Muscle of leg (tissue), 11 donors: Measurements from ENCODE around the gene MYRF. TPM values are rescaled to one million over a fixed set of nuclear protein-coding genes. Genes with fewer than 3 reads are reported as not detected.

Experiments
- DNase-seq: peaks from one replicate; pipeline ENCODE4 v3.0.0; 2013
- H3K27ac ChIP-seq: one replicate; pipeline ENCODE4 v1.5.1; 2013; ENCODE audit warnings: mild to moderate bottlenecking, low read length, control low read depth
- H3K27me3 ChIP-seq: one replicate; pipeline ENCODE4 v1.6.1; 2013; ENCODE audit warnings: low read length; ENCODE audit not compliant: control insufficient read depth, insufficient read depth
- H3K36me3 ChIP-seq: one replicate; pipeline ENCODE4 v1.6.1; 2013; ENCODE audit warnings: low read length; ENCODE audit not compliant: control insufficient read depth, insufficient read depth
- H3K4me1 ChIP-seq: one replicate; pipeline ENCODE4 v1.6.1; 2013; ENCODE audit warnings: low read length; ENCODE audit not compliant: control insufficient read depth, insufficient read depth
- H3K4me3 ChIP-seq: one replicate; pipeline ENCODE4 v1.5.1; 2013; ENCODE audit warnings: low read length, control low read depth
- H3K9me3 ChIP-seq: replicated peaks from 2 replicates; pipeline ENCODE4 v1.6.1; 2013; ENCODE audit warnings: low read depth, low read length; ENCODE audit not compliant: control insufficient read depth
- WGBS: methylation state at CpG from one replicate; pipeline ENCODE4 v1.1.5; 2013; ENCODE audit warnings: missing lambda C conversion rate; ENCODE audit not compliant: insufficient coverage; 5-methylcytosine and 5-hydroxymethylcytosine counted together
- polyA plus RNA-seq, 8 donors: library from polyadenylated mRNA; unstranded; fragments of 120-200 nt; gene quantifications; one replicate each; pipeline versions ENCODE4 v1.2.1 to v1.2.3, GENCODE V29; 2013; ENCODE audit warnings: inconsistent platforms in 1 of 8, low replicate concordance in 1 of 8; ENCODE audit not compliant: insufficient read length in 8 of 8, insufficient read depth in 1 of 8
- total RNA-seq: library from RNA; stranded (reverse); fragments of 120-200 nt; gene quantifications from one replicate; pipeline ENCODE4 v1.2.4, GENCODE V29; 2013

Gene MYRF
- total and polyA plus RNA-seq, 9 donors = 0.49 to 3.3 (median 1.3) TPM

- DNase-seq = no peak
- peaks cover 6% of the 10 kb centered on the region for H3K4me1 ChIP-seq
- peaks cover 61% of the 10 kb centered on the region for H3K36me3 ChIP-seq
- no peaks in the 10 kb centered on the region for H3K27me3 ChIP-seq
- no peak overlapping the region for H3K27ac ChIP-seq
- no peak overlapping the region for H3K4me3 ChIP-seq
- H3K9me3 ChIP-seq = no peaks in the 10 kb centered on the region
- 44% methylated on average over 1 of the region's 6 CpGs for WGBS
Observed at GRCh38 chr11:61802605-61803004, 50.2 kb downstream of the MYRF start.

DNA sequence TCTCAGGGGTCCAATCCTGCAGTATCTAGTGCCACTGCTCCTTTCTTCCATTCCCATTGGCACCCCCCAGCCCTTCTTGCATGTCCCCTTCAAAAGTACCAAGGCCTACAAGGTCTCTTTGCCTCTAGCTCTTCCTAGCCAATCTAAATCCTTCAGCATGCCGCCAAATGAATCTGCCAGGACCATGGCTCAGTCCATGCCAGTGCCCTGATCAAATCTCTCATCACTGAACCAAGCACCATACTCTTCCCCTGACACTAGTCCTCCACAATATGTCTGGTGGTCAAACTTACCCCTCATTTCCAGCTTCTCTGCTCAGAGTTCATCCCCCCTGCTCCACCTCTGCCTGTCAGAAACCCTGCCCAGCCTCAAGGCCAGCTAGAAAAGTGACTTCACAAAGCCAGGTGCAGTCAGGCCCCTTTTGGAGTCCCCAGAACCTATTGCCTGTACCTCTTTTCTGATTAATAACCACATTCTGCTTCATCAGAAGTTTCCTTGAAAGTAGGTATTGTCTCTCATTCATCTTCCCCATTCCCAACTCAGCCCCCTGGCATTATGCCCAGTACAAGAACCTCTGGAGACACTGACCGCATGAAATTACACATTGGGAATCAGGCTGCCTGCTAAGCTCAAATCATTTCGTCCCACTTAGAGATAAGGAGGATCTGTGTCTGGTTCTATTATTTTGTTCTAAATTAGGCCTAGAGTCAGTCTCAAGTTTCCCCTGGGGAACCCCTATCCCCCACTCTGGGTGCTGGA lies 51.6 kb downstream of the MYRF start:
- DNase-seq = no peak
- Histone ChIP-seq H3K9me3 (no peaks in the 10 kb centered on the region), H3K27ac (peak overlapping the region; percentile 51), H3K4me3 (no peak overlapping the region), H3K4me1 (peaks cover 6% of the 10 kb centered on the region), H3K36me3 (peaks cover 72% of the 10 kb centered on the region), H3K27me3 (no peaks in the 10 kb centered on the region)
- 100% methylated on average over 1 of the region's 3 CpGs for whole genome bisulfite sequencing

DNA sequence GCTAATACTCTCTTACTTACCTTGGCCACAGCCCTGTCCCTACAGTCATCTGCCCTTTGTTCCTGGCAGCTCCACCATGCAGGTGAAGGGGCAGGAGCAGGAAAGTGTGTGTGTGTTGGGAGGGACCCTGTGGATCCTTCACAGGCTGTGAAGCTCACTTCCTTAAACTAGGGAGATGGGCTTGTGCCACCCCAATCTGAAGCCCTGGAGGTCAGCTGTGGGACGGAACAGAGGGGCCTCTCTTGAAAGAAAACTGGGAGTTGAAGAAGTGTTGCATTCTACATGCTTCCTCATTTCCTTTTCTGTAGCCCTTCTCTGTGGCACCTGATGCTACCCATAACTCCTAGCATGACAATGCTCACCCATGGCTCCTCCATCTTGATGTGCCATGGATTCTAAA lies 52.7 kb downstream of the MYRF start:
- Histone ChIP-seq H3K36me3 (peaks cover 75% of the 10 kb centered on the region), H3K4me1 (peaks cover 6% of the 10 kb centered on the region), H3K9me3 (no peaks in the 10 kb centered on the region), H3K27ac (no peak overlapping the region), H3K27me3 (no peaks in the 10 kb centered on the region), H3K4me3 (no peak overlapping the region)
- no peak for DNase-seq
- WGBS = no CpG with 5 or more reads among the region's 1 CpG

DNA sequence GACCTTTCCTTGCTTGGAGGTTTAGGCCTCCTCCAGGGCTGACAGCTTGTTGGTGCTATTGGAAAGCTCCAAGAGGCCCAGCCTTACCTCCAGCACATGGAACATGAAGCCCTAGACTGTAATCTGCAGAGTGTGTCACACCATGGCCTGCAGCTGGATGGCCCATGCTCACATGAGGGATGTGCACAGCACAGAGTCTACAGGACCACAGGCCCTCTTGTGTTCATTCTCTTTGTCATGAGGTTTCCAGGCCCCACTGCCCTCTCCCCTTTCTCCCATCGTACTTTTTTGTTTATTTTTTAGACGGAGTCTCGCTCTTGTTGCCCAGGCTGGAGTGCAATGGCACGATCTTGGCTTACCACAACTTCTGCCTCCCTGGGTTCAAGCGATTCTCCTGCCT lies 54.3 kb downstream of the MYRF start:
- no peak for DNase-seq
- H3K9me3 ChIP-seq = no peaks in the 10 kb centered on the region
- H3K36me3 ChIP-seq = peaks cover 84% of the 10 kb centered on the region
- no peak overlapping the region for H3K4me3 ChIP-seq
- H3K4me1 ChIP-seq = peaks cover 6% of the 10 kb centered on the region
- H3K27ac ChIP-seq = no peak overlapping the region
- WGBS = 97% methylated on average over 5 of the region's 5 CpGs
- H3K27me3 ChIP-seq = no peaks in the 10 kb centered on the region

GRCh38 chr11:61810671-61811175 lies 58.3 kb downstream of the MYRF start:
- Histone ChIP-seq H3K27ac (no peak overlapping the region), H3K36me3 (peaks cover 72% of the 10 kb centered on the region), H3K9me3 (no peaks in the 10 kb centered on the region), H3K4me1 (peaks cover 6% of the 10 kb centered on the region), H3K27me3 (no peaks in the 10 kb centered on the region), H3K4me3 (no peak overlapping the region)
- 88% methylated on average over 4 of the region's 8 CpGs for WGBS
- DNase-seq = no peak

DNA sequence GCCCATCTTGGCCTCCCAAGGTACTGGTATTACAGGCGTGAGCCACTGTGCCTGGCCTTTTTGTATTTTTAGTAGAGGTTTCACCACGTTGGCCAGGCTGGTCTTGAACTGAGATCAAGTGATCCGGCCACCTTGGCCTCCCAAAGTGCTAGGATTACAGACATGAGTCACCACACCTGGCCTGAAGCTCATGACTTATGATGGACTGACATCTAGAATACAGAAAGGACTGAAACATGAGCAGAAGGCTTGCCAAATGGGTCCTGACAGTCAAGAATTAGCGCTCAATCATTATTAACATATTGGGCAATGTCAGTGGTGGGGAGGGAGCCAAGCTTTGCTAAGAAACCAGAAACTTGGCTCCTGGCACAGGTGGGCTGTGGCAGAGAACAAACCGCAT lies 59.4 kb downstream of the MYRF start:
- peaks cover 64% of the 10 kb centered on the region for H3K36me3 ChIP-seq
- H3K27me3 ChIP-seq = no peaks in the 10 kb centered on the region
- no peak for DNase-seq
- no peak overlapping the region for H3K27ac ChIP-seq
- no peak overlapping the region for H3K4me3 ChIP-seq
- H3K9me3 ChIP-seq = no peaks in the 10 kb centered on the region
- H3K4me1 ChIP-seq = peaks cover 9% of the 10 kb centered on the region
- 90% methylated on average over 3 of the region's 5 CpGs for WGBS

GRCh38 chr11:61812736-61813411 lies 60.4 kb downstream of the MYRF start:
- peaks cover 15% of the 10 kb centered on the region for H3K4me1 ChIP-seq
- no peaks in the 10 kb centered on the region for H3K9me3 ChIP-seq
- DNase-seq = no peak
- WGBS = 96% methylated on average over 3 of the region's 4 CpGs
- H3K36me3 ChIP-seq = peaks cover 56% of the 10 kb centered on the region
- no peaks in the 10 kb centered on the region for H3K27me3 ChIP-seq
- H3K4me3 ChIP-seq = no peak overlapping the region
- no peak overlapping the region for H3K27ac ChIP-seq

DNA sequence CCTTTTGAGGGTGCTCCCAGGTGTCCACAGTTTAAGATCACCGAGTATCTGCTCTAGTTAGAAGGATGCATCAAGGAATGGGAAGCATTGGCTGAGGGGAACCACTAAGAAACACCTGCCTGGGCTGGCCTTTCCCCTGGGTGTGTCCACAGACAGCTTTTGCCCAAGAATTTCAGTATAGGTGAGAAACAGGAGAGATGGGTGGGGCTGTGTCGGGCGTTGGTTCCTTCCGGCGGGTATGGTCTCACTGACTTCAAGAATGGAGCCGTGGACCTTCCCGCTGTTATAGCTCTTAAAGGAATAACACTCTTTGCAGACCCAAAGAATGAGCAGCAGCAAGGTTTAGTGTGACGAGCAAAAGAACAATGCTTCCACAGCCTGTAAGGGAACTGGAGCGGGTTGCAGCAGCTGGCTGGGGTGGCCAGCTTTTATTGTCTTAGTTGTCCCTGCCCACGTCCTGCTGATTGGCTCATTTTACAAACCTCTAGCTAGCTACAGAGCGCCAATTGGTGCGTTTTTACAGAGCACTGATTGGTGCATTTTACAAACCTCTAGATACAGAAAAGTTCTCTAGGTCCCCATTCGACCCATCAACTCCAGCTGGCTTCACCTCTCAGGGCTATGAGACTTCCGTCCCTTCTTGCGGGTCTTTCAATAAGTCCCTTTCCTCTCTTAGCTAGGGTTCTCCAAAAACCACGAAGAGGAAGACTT lies 62.0 kb downstream of the MYRF start:
- WGBS = 65% methylated on average over 11 of the region's 16 CpGs
- Histone ChIP-seq H3K9me3 (no peaks in the 10 kb centered on the region), H3K36me3 (peaks cover 41% of the 10 kb centered on the region), H3K27ac (peak overlapping the region; percentile 99), H3K27me3 (no peaks in the 10 kb centered on the region), H3K4me3 (peak overlapping the region; percentile 75), H3K4me1 (peaks cover 15% of the 10 kb centered on the region)
- DNase-seq = peak; percentile 71

- peaks cover 15% of the 10 kb centered on the region for H3K4me1 ChIP-seq
- H3K4me3 ChIP-seq = peak overlapping the region; percentile 75
- no peaks in the 10 kb centered on the region for H3K27me3 ChIP-seq
- H3K9me3 ChIP-seq = no peaks in the 10 kb centered on the region
- peak; percentile 98 for DNase-seq
- H3K27ac ChIP-seq = peak overlapping the region; percentile 99
- WGBS = 1% methylated on average over 64 of the region's 66 CpGs
- peaks cover 34% of the 10 kb centered on the region for H3K36me3 ChIP-seq
Observed at GRCh38 chr11:61814958-61815789, 62.7 kb downstream of the MYRF start.
